ENCODE data around the gene SAMD4B. TPM values are rescaled to one million over a fixed set of nuclear protein-coding genes. Genes with fewer than 3 reads are reported as not detected.

Gene SAMD4B
- total RNA-seq, 1 experiment from 2014 or later: 163 TPM

GRCh38 chr19:39342647-39343305 lies 555 bp downstream of the SAMD4B start:
- H2AFZ ChIP-seq: peak overlapping the region; percentile 45; the same call in 1 of the 2 replicates

DNA sequence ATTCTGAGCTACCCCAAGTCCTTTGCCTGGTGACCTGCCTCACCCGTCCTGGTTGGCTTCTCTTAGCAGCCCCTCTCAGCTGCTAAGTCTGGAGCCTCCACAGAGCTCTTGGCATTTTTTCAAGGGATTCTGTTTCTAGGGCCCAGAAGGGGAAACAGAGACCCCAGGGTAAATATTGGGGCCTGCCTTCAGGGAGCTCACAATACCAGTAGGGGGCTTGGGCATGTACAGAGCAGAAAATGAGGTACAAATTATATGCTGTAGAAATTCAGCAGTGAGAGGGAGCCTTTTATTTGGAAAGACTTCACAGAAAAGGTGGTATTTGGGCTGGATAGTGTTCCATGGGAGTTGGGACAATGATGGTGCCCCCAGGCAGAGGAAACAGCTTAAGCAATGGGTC lies 3.7 kb downstream of the SAMD4B start:
- no peak overlapping the region for H3K27ac ChIP-seq
- H3K4me1 ChIP-seq (replicated peaks; ENCODE audit: insufficient read depth): peaks cover 7% of the 10 kb centered on the region
- no peaks in the 10 kb centered on the region for H3K9me2 ChIP-seq (ENCODE audit: insufficient read depth)
- DNase-seq: no peak
- H3K36me3 ChIP-seq (ENCODE audit: low read depth): 0 out of 2 replicates have a peak, but pooled peaks cover 10% of the 10 kb centered on the region
- H3K4me2 ChIP-seq: no peak overlapping the region
- CTCF ChIA-PET: no interaction called here
- no peak overlapping the region for H2AFZ ChIP-seq
- TF ChIP-seq EZH2 (IDR thresholded peaks at IDR 0.05; ENCODE audit: low read depth) (no peak), CTCF (conservative IDR thresholded peaks at IDR 0.05) (no peak)
- BruUV-seq (replicated peaks): no TSS peak
- peaks cover 62% of the 10 kb centered on the region for H3K79me2 ChIP-seq (ENCODE audit: low read depth)
- no peaks in the 10 kb centered on the region for H3K27me3 ChIP-seq (ENCODE audit: insufficient read depth, low read depth)
- intact Hi-C loops (cut with micrococcal nuclease; ENCODE audit: unreplicated experiment): no loop called here
- H3K4me3 ChIP-seq: no peak overlapping the region
- no peaks in the 10 kb centered on the region; the same call in 1 of the 2 replicates for H3F3A ChIP-seq (ENCODE audit: insufficient read depth, low read depth)
- no peaks in the 10 kb centered on the region for H3K9me3 ChIP-seq (ENCODE audit: insufficient read depth, low read depth)
- POLR2A ChIA-PET (ENCODE audit: unreplicated experiment): no interaction called here
- H4K20me1 ChIP-seq (ENCODE audit: insufficient read depth): peaks cover 36% of the 10 kb centered on the region

More at GRCh38 chr19:39342647-39343305, 555 bp downstream of the SAMD4B start:
- TF ChIP-seq CTCF (conservative IDR thresholded peaks at IDR 0.05) (no peak), EZH2 (IDR thresholded peaks at IDR 0.05; ENCODE audit: low read depth) (no peak)
- Histone ChIP-seq H3K27ac (no peak overlapping the region; the same call in 1 of the 2 replicates), H4K20me1 (ENCODE audit: insufficient read depth) (peaks cover 23% of the 10 kb centered on the region), H3K79me2 (ENCODE audit: low read depth) (peaks cover 62% of the 10 kb centered on the region), H3K36me3 (ENCODE audit: low read depth) (0 out of 2 replicates have a peak, but pooled peaks cover 10% of the 10 kb centered on the region), H3K4me2 (peak overlapping the region; percentile 88), H3K4me1 (replicated peaks; ENCODE audit: insufficient read depth) (peaks cover 16% of the 10 kb centered on the region), H3F3A (ENCODE audit: insufficient read depth, low read depth) (peaks cover 5% of the 10 kb centered on the region; the same call in 1 of the 2 replicates), H3K27me3 (ENCODE audit: insufficient read depth, low read depth) (no peaks in the 10 kb centered on the region), H3K9me3 (ENCODE audit: insufficient read depth, low read depth) (no peaks in the 10 kb centered on the region), H3K4me3 (peak overlapping the region; percentile 89), H3K9me2 (ENCODE audit: insufficient read depth) (no peaks in the 10 kb centered on the region)
- CTCF ChIA-PET: interaction anchor here (0.6 to 1.0 kb wide), 9 partner anchors 11 to 1051 kb away, joined by 3 to 15 read pairs (median 5); partner anchors contain the start of gene TIMM50
- DNase-seq: no peak
- intact Hi-C loops (cut with micrococcal nuclease; ENCODE audit: unreplicated experiment): loop anchor here (1.0 to 5.0 kb wide), 4 partner anchors 70 to 380 kb away; partner anchors contain the start of genes FBXO27 and PLEKHG2
- POLR2A ChIA-PET (ENCODE audit: unreplicated experiment): interaction anchor here (0.5 to 1.1 kb wide), 7 partner anchors 43 to 981 kb away, joined by 4 to 25 read pairs (median 5); partner anchors contain the start of gene RPS16
- no TSS peak for BruUV-seq (replicated peaks)

DNA sequence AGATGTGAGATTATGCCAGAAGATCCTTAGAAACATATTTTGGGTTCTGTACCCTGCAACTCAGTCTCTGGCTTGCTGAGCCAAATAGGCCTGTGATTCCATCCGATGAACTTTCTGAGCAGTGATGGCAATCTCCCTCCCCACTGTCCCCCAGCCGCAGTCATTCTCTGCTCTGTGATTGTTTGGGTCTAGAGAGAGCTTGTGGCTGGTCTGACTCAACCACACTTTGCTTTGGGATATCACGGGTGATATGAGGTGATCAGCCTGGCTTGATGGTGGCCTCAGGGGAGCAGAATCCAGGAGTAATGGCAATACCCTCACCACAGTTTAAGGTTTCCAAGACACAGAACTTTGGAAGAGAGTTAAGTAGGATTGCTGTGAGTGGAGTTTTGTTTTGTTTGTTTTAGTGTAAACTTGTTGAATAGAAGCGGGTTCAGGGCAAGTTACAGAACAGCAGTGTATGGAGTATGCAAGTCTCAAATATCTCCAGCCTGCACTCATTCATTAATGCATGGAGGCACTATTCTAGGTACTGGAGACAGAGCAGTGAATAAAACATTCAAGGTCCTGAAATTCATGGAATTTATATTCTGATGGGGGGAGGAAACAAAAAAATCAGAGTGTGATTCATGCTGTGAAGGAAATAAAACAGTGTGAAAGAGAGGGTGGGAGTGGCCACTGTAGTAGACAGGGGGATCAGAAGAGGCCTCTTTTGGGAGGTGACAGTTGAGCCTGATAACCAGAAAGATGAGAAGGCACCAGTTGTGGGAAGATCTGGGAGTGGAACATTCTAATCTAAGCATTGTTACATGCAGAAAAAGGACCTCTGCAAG lies 5.3 kb downstream of the SAMD4B start:
- no peak overlapping the region for H3K4me2 ChIP-seq
- POLR2A ChIA-PET (ENCODE audit: unreplicated experiment): no interaction called here
- 0 out of 2 replicates have a peak, but pooled peaks cover 20% of the 10 kb centered on the region for H3K36me3 ChIP-seq (ENCODE audit: low read depth)
- peaks cover 6% of the 10 kb centered on the region for H3K4me1 ChIP-seq (replicated peaks; ENCODE audit: insufficient read depth)
- H3K9me2 ChIP-seq (ENCODE audit: insufficient read depth): no peaks in the 10 kb centered on the region
- no peak for DNase-seq
- H2AFZ ChIP-seq: no peak overlapping the region
- intact Hi-C loops (cut with micrococcal nuclease; ENCODE audit: unreplicated experiment): no loop called here
- no peaks in the 10 kb centered on the region for H3K27me3 ChIP-seq (ENCODE audit: insufficient read depth, low read depth)
- CTCF ChIA-PET: no interaction called here
- peaks cover 60% of the 10 kb centered on the region for H3K79me2 ChIP-seq (ENCODE audit: low read depth)
- TF ChIP-seq CTCF (conservative IDR thresholded peaks at IDR 0.05): no peak
- TF ChIP-seq EZH2 (IDR thresholded peaks at IDR 0.05; ENCODE audit: low read depth): no peak
- no peak overlapping the region for H3K27ac ChIP-seq
- H3K4me3 ChIP-seq: no peak overlapping the region
- peaks cover 36% of the 10 kb centered on the region for H4K20me1 ChIP-seq (ENCODE audit: insufficient read depth)
- no peaks in the 10 kb centered on the region for H3K9me3 ChIP-seq (ENCODE audit: insufficient read depth, low read depth)
- BruUV-seq (replicated peaks): no TSS peak
- no peaks in the 10 kb centered on the region; the same call in 1 of the 2 replicates for H3F3A ChIP-seq (ENCODE audit: insufficient read depth, low read depth)
